Measurements from ENCODE around the gene PSMA1. TPM values are rescaled to one million over a fixed set of nuclear protein-coding genes. Genes with fewer than 3 reads are reported as not detected.

PSMA1 gene
- polyA plus RNA-seq, 1 donor from 2014 or later = 322 TPM

GRCh38 chr11:14518820-14519219, 1.4 kb downstream of the PSMA1 start:
- H3K9me3 ChIP-seq (ENCODE audit: low read length) = no peaks in the 10 kb centered on the region
- H3K9me2 ChIP-seq (ENCODE audit: insufficient read depth, low read length) = no peaks in the 10 kb centered on the region
- H3K36me3 ChIP-seq (ENCODE audit: insufficient read depth, low read length) = peaks cover 4% of the 10 kb centered on the region
- H4K20me1 ChIP-seq (ENCODE audit: insufficient read depth) = no peaks in the 10 kb centered on the region
- peaks cover 18% of the 10 kb centered on the region for H3K79me2 ChIP-seq (replicated peaks; ENCODE audit: insufficient read depth, low read length)
- H3K27ac ChIP-seq (ENCODE audit: low read length) = no peak overlapping the region
- H3K9ac ChIP-seq (ENCODE audit: low read length) = peak overlapping the region; percentile 85
- H3K27me3 ChIP-seq (ENCODE audit: insufficient read depth, low read depth, low read length) = no peaks in the 10 kb centered on the region
- peak overlapping the region; percentile 76 for H3K4me2 ChIP-seq (ENCODE audit: low read length)
- no peaks in the 10 kb centered on the region for H3F3A ChIP-seq (ENCODE audit: insufficient read depth, low read length, poor library complexity, severe bottlenecking)
- no peak overlapping the region for H2AFZ ChIP-seq (ENCODE audit: low read depth, low read length)
- TF ChIP-seq TAF1 (IDR thresholded peaks at IDR 0.05; ENCODE audit: low read depth) = no peak
- no peak for TF ChIP-seq CTCF (IDR thresholded peaks at IDR 0.05; ENCODE audit: poor library complexity, severe bottlenecking)
- TF ChIP-seq MXI1 (conservative IDR thresholded peaks at IDR 0.05; ENCODE audit: poor library complexity, severe bottlenecking) = no peak
- no peak for TF ChIP-seq EP300 (conservative IDR thresholded peaks at IDR 0.05; ENCODE audit: poor library complexity, severe bottlenecking)
- no peak for TF ChIP-seq RAD21 (conservative IDR thresholded peaks at IDR 0.05)
- no peak for TF ChIP-seq REST (IDR thresholded peaks at IDR 0.05; ENCODE audit: borderline replicate concordance)
- no peak for TF ChIP-seq SMC3 (conservative IDR thresholded peaks at IDR 0.05; ENCODE audit: poor library complexity)
- no peak for TF ChIP-seq POLR2AphosphoS5 (IDR thresholded peaks at IDR 0.05)
- no peak for TF ChIP-seq EZH2 (IDR thresholded peaks at IDR 0.05; ENCODE audit: borderline replicate concordance, insufficient read depth, low read length, poor library complexity, severe bottlenecking)
- peak overlapping the region; percentile 75 for H3K4me3 ChIP-seq (ENCODE audit: low read length)

- no peaks in the 10 kb centered on the region for H3K9me2 ChIP-seq (ENCODE audit: insufficient read depth, low read length)
- H3K9ac ChIP-seq (ENCODE audit: low read length) = no peak overlapping the region
- peaks cover 12% of the 10 kb centered on the region for H3K36me3 ChIP-seq (ENCODE audit: insufficient read depth, low read length)
- H3F3A ChIP-seq (ENCODE audit: insufficient read depth, low read length, poor library complexity, severe bottlenecking) = no peaks in the 10 kb centered on the region
- H2AFZ ChIP-seq (ENCODE audit: low read depth, low read length) = no peak overlapping the region
- TF ChIP-seq CTCF (IDR thresholded peaks at IDR 0.05; ENCODE audit: poor library complexity, severe bottlenecking) = no peak
- no peak for TF ChIP-seq RAD21 (conservative IDR thresholded peaks at IDR 0.05)
- TF ChIP-seq REST (IDR thresholded peaks at IDR 0.05; ENCODE audit: borderline replicate concordance) = no peak
- TF ChIP-seq TAF1 (IDR thresholded peaks at IDR 0.05; ENCODE audit: low read depth) = no peak
- TF ChIP-seq MXI1 (conservative IDR thresholded peaks at IDR 0.05; ENCODE audit: poor library complexity, severe bottlenecking) = no peak
- TF ChIP-seq SMC3 (conservative IDR thresholded peaks at IDR 0.05; ENCODE audit: poor library complexity) = no peak
- TF ChIP-seq POLR2AphosphoS5 (IDR thresholded peaks at IDR 0.05) = no peak
- no peak for TF ChIP-seq EZH2 (IDR thresholded peaks at IDR 0.05; ENCODE audit: borderline replicate concordance, insufficient read depth, low read length, poor library complexity, severe bottlenecking)
- no peak for TF ChIP-seq EP300 (conservative IDR thresholded peaks at IDR 0.05; ENCODE audit: poor library complexity, severe bottlenecking)
- H3K4me2 ChIP-seq (ENCODE audit: low read length) = no peak overlapping the region
- H3K27ac ChIP-seq (ENCODE audit: low read length) = no peak overlapping the region
- H3K4me3 ChIP-seq (ENCODE audit: low read length) = no peak overlapping the region
- H3K79me2 ChIP-seq (replicated peaks; ENCODE audit: insufficient read depth, low read length) = peaks cover 7% of the 10 kb centered on the region
- H3K27me3 ChIP-seq (ENCODE audit: insufficient read depth, low read depth, low read length) = no peaks in the 10 kb centered on the region
- H4K20me1 ChIP-seq (ENCODE audit: insufficient read depth) = no peaks in the 10 kb centered on the region
- no peaks in the 10 kb centered on the region for H3K9me3 ChIP-seq (ENCODE audit: low read length)
Observed at GRCh38 chr11:14513800-14514199, 6.4 kb downstream of the PSMA1 start.

All from neural cell (in vitro differentiated cells).